Non-pigmented ciliary epithelial cell (primary cell): ENCODE measurements around the gene GAD1.

ENCODE experiments used
- DNase-seq: peaks from one replicate; pipeline ENCODE4 v3.0.0-alpha.2; 2010; ENCODE audit warnings: low read depth

Gene GAD1

DNA sequence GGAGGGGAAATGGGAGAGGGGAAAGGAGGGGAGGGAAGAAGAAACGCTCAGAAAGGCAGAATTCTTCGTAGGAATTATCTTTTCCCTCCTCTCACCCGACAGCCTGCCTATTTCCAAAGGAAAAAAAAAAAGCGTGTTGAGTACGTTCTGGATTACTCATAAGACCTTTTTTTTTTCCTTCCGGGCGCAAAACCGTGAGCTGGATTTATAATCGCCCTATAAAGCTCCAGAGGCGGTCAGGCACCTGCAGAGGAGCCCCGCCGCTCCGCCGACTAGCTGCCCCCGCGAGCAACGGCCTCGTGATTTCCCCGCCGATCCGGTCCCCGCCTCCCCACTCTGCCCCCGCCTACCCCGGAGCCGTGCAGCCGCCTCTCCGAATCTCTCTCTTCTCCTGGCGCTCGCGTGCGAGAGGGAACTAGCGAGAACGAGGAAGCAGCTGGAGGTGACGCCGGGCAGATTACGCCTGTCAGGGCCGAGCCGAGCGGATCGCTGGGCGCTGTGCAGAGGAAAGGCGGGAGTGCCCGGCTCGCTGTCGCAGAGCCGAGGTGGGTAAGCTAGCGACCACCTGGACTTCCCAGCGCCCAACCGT is at the start of gene GAD1:
Gene GAD1 (plus strand): TSS at position 384 of the 589 bp plus-strand sequence. CDS start 1,705 bp downstream, outside the sequence.
- DNase-seq: no peak

- peak; percentile 3 for DNase-seq
Observed at GRCh38 chr2:170770008-170770605, 46.6 kb upstream of the GAD1 start, which contains the start of gene ERICH2. Gene ERICH2 (plus strand): TSS chr2:170770378. CDS start chr2:170770682, 304 bp downstream.

GRCh38 chr2:170770606-170771420 is 45.9 kb upstream of the GAD1 start:
- DNase-seq: no peak

DNA sequence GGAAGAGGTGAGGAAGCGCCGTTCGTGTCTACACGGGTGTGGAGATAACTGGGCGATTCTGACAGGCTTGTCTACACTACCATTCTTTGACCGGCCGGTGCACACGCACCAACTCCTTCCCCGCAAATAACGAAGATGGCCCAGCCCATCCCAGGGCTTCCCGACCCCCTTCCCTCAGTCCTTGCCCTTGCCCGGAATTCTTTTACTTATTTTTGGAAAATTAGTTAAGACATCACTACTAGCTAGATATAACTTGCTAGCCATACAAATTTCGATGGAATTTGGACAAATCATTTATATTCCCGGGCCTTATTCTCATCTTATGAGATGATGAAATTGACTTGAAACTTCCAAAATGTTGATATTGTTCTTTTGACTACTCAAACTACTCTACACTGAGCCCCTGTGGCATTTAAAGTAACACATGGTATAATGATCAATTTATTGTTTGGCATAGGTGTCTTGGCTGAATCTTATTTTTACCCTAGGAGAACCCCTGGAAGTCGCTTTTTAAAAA is 45.2 kb upstream of the GAD1 start:
- no peak for DNase-seq

GRCh38 chr2:170772295-170772694 is 44.4 kb upstream of the GAD1 start:
- DNase-seq: no peak

- no peak for DNase-seq
Observed at GRCh38 chr2:170774074-170774473, 42.6 kb upstream of the GAD1 start.

GRCh38 chr2:170778900-170779299 is 37.8 kb upstream of the GAD1 start:
- DNase-seq: no peak

DNA sequence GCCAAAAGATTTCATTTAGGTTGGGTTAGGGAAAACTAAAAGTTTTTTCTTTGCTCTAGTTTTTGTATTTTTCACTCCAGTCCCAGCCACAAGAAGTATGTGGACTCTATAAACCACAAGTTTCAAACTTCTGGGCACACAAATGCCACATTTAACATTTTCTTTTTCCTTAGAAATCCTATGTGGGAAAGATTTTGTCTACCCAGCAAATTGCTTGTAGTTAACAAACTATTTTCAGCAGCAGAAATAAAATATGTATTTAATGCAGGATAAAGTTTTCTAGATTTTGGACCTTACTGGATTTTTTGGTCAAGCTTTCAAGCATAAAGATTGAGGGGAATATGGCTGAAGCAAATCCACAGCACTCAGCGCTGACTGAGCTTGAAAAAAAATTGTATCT is 37.4 kb upstream of the GAD1 start:
- no peak for DNase-seq

- DNase-seq: no peak
Observed at GRCh38 chr2:170782673-170783072, 34.0 kb upstream of the GAD1 start.

DNA sequence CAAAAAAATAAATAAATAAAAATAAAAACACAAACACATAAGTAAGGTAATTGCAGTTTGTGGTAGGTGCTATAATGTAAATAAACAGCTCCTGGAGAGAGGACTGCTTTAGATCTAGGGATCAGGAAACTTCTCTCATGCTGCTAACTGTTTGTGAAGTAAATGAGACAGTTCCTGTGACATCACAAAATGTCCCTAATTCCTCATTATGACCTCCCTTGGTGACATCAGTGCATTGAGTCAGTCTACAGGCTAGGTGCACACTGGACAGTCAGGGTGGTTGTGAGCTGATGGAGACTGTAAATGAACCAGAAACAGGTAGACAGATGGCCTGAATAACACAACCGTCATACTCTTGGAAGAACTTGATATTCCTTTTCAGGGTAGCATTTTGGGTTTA is 33.1 kb upstream of the GAD1 start:
- no peak for DNase-seq

- no peak for DNase-seq
Observed at GRCh38 chr2:170798996-170799395, 17.7 kb upstream of the GAD1 start.

- DNase-seq: no peak
Observed at GRCh38 chr2:170806548-170806947, 10.1 kb upstream of the GAD1 start.

GRCh38 chr2:170812710-170813600 is 3.7 kb upstream of the GAD1 start:
- peak; percentile 60 for DNase-seq

DNA sequence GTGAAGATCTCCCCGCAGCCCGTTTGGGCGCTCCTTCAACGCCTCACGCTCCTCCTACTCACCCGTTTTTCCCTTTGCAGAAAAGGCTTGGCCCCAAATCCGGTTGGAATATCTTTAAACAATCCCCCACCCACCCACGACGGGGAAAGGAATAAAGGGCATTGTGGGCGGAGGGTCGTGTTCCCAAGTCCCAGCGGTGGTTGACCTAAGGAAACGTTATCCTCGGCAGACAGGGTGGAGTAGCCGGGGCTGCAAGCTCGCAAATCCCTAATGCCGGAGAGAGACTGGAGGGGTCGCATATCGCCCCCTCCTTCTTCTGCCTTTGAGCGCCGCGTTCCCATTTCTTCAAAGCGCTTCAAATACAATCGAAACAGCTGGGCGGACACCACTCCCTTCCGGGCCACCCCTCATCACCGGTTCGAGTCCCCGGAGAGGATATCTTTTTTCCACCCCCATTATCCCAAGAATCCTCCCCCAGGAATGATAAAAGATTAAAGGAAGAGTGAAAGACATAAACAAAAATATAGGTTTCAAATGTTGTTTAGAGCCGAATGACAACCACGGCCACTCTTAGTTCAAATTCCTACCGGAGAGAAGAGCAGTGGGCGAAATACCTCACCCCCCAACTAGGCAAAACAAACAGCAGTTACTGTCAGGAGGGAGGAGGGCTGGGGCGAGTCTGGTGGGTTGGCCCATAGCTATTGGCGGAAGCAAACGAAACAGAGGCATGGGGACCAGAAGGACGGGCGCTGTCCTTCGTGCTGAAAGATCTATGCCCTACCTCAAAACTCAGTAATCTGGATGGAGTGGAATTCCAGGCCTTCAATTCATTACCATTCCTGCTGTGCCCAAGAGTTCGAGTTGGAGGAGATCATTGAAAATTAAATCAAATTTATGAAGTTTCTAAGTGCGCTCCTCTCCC is 2.8 kb upstream of the GAD1 start:
- DNase-seq: no peak

DNA sequence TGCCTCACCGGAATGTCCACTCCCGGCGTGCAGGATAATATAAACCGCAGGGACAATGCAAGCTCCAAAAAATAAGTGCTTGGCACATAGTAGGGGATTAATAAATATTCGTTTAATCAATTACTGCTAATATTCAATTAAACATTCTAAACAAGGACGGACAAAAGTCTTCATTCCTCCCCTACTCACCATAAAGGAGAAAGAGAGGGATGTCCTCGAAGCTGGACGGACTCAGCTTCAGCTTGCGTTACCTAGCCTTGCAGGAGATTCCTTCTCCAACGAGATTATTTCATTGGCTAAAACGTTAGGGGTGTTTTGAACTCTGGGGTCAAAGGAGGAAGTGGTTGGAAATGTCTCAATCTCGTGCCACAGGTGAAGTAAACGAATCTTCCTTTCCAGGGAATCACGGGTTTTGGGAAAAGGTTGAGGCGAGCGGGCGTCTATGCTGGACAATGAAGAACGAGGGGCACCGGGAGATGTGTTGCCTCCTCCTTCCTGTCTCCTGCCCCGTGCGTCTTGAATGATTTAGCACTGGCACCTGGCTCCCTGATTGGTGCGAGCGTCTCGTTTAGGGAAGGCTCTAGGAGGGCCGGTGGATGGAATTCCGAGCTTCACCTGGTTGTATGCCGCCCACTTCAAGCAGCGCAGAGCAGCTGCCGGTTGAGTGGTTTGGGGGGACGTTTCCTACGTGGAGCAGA is 2.0 kb upstream of the GAD1 start:
- DNase-seq: no peak

- DNase-seq: no peak
Observed at GRCh38 chr2:170815311-170815710, 1.4 kb upstream of the GAD1 start.

DNA sequence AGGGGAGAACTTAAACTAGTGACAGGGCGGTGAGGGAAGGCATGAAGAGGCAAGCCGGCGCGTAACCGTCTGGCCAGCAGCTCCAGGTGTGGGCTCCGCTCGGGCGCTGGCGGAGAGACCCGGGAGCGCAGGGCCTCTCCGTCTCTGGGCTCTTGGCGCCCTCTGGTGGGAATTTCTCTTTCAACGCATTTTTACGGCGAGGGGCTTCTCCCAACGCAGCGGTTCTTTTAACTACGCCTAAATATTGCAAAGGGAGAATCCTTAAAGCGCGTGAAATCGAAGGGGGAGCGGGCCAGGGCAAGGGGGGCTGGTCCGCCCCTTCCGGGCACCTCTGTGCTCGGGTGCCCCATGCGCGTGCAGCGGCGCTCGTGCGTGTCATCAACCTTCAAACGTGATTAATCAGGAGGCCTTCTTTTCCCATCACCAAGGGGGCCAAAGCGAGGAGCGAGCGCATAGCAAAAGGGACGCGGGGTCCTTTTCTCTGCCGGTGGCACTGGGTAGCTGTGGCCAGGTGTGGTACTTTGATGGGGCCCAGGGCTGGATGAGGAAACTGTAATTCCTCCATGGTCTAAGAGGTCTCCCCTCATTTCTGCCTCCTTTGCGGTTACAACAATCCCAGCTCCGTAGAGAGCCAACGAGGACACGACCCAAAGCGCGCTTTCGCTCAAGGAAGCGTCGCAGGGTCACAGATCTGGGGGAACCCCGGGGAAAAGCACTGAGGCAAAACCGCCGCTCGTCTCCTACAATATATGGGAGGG is 762 bp upstream of the GAD1 start:
- DNase-seq: no peak

- no peak for DNase-seq
Observed at GRCh38 chr2:170817093-170818035, 677 bp downstream of the GAD1 start.
